GM04504 (cell line): ENCODE measurements around the gene GRK3.

ENCODE experiments used
- DNase-seq: peaks from one replicate; pipeline ENCODE4 v3.0.0-alpha.2; 2012; ENCODE audit warnings: low read depth

Gene GRK3

DNA sequence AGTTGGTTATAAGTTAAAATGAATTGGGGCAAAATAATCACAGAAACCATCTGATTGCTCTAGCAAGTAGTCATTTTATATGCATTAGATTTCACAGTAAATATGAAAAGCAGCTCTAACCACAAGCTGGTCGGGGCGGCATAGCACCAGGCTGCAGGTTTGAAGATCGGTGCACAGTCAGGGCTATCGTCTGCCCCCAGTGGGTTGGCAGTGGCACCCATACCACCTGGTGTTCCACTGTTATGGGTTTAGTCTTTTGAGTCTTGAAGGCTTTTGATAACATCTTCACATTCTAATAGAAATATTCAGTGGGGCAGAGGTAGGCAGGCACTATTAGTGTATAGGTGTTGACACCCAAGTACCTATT is 62.1 kb downstream of the GRK3 start:
- no peak for DNase-seq

DNA sequence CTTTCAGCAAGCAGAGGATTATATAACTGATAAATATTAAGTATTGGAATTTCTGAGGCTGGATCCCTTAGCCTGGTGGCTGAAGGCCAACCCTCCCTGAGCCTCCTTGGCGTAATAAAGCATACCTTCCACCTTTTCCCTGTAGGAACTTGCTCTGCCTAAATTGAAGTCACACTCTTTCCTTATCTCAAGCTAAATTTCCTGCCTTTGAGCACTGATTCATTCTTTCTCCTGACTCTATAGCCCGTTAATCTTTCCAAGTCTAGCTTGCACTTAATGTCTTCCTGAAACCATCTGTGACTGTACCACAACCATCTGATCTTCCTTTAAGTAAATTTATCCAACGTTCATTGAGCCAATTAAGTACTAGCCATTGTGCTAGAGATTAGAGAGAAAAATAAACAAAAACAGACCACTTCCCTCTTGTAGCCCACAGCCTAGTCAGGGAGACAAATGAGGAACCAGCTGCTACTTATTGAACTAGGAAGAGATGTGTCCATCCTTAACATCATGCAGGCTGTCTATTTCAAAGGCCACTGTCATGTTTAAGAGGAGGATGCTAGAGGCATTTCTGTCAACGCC is 62.9 kb downstream of the GRK3 start:
- DNase-seq = no peak

DNA sequence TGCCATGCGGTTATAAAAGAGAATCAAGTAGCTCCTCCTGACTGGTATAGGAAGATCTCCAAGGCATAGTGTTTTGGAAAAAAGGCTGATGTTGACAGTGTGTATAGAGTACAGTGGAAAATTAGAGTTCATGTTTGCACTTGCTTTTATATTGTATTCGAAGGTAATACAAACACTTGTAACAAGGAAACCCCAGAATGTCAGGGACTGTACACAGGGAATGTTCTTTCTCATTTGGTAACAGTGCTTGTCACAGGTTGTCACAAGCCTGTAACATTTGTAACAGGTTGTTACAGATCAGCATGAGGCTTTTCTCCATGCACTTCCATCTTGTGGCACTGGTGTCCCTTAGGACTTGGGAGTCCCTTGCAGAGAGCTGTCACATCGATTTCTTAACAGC is 64.0 kb downstream of the GRK3 start:
- no peak for DNase-seq

DNA sequence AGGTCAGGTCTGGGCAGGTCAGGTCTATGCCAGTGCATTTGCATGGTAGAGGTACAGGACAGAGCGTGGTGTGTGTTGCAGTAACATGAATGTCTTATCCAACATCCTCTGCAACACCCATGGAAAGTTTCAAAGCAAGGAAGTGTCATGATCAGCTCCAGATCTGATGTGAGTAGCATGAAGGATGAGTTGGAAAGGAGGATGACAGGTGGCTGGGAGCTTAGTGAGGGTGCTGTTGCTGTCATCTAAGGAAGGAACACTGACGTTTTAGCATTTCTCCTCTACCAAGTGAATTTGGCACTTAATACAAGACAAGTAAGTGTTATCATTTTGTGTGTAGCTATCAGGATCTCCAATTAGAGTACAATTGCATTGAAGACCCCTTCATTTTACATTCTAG is 65.1 kb downstream of the GRK3 start:
- no peak for DNase-seq

DNA sequence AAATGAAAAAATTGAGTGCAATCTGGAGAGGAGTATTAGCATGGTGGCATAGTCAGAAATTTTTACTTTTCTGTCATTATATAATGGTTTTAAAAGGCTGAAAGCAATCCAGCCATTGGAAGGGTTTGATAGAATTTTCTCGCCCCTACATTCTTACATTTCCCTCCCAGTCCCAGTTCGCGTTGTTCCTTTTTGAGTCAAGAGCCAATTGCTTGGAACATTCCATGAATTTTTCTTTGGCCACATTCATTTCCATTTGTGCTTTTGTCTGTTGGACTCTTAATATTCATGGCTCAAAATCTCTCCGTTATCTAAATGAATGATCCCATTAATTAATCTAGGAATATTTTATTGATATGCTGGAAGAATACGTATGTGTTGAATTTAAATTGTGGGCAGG is 66.0 kb downstream of the GRK3 start:
- no peak for DNase-seq

DNA sequence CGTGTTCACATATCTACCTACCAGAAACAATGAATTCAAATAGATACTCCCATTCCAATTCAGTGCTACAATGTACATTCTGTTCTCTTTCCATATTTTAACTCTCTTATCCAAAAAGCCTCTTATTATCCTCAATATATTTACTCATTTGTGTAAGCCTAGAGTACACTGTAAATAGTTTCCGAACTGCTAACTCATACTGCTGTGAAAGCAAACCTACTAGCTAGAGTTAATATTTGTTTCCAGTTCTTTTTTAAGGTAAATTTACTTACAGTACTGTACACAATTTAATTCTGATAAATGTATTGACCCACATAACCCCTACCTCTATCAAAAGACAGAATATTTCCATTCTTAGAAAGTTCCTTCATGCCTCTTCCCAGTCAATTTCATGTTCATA is 71.8 kb downstream of the GRK3 start:
- no peak for DNase-seq

DNA sequence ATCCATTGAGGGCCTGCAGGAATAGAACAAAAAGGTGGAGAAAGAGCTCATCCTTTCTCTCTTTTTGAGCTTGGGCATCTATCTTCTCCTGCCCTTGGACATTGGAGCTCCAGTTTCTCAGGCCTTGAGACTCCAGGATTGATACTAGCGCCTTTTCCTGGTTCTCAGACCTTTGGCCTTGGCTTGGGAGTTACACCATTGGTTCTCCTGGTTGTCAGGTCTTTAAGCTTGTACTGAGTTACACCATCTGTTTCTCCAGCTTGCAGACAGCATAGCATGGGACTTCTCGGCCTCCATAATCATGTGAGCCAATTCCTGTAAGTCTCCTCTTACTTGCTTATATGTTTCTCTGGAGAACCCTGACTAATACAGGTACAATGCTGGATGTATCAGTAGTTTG is 72.6 kb downstream of the GRK3 start:
- DNase-seq = no peak

DNA sequence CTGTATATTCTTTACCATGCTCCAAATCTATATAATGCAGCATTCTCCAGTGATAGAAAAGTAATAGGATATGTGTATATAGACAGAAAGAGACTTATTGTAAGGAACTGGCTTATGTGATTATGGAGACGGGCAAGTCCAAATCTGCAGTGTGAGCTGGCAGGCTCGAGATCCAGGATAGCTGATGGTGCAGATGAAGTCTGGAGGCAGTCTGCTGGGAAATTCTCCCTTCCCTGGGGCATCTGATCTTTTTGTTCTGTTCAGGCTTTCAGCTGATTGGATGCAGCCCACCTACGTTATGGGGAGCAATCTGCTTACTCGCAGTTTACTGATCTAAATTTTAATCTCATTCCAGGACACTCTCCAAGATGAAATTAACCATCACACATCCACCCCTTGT is 73.2 kb downstream of the GRK3 start:
- no peak for DNase-seq

DNA sequence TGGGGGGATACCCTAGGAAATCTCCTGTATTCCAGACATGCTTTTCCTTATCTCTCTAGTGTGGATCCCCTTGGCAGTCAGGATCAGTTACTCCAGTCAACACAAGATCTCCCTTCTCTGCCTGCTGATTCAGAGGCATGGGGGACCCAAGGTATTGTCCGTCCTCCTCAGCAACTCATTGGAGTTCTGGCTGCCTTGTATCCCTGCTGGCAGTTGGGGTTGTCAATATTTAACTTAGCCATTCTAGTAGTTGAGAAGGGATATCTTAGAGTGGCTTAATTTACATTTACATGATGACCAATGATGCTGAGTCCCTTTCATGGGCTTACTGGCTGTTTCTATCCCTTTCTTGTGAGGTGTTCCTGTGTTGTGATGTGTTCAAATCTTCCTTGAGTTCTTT is 74.2 kb downstream of the GRK3 start:
- no peak for DNase-seq

DNA sequence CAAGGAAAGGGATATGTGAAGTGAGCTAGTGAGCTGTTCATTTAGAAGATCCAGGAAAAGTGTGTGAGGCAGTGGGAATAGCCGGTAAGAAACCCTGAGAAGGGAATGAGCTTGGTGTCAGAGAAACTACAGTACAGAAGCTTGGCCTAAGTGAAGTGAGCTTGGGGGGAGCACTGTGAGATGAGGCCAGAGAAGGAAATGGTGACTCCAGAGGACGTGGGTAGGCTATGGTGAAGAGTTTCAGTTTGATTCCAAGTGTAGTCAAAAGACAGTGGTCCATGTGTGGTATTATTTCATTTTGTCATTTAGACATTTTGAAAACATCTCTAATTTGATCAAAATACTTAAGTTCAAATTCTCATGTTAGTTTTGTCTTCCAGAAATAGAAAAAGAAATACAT is 77.2 kb downstream of the GRK3 start:
- no peak for DNase-seq

DNA sequence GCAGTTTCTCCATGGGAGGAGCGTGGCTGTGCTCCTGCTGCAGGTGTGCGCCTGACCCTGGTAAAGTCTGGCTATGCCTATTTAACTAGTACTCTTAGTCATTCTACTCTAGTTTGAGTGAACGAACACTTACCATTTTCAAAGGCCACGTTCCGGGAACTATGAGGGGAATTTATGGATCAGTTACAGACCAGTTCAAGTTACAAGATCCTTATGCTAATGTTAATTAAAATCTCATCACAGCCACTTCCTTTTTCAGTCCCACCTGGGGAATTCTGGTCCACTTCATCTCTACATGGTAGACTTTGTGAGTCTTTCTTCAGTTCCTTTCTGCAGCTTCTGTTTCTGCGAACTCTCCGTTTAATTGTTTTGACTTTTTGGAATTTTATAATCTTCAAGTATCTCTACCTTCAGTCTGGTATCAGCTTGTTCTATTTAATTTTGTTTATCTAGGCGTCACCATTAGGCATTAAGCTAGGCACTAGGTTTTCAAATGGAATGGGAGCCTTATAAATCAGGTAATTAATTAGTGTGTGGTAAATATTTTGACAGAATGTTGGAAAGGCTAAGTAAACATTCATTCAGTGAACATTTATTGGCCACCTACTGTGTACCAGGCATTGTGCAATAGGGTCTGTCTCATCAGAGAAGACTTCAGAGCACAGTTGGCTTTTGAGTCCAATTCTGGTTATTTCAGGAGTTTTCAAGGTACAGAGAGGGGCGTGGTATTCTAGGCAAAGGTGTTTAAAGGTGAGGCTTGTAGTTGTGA is 78.9 kb downstream of the GRK3 start:
- DNase-seq = no peak

DNA sequence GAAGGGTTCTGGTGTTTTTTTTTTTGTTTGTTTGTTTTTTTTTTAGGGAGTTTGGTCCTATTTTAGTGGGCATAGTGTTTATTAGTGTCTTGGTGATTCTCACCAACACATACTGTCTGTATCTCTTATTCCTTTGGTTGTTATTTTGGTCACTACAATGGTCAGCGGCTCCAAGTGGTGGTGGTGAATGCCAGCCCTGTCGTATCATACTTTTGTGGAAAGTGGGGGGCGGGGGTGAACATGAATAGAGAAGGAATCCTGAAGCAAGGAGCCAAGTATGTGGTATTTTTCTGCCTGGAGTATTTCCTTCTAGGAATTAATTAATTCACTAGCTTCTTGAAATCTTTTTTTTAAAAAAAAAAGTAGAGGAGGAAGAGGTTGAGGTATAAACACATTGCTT is 79.6 kb downstream of the GRK3 start:
- no peak for DNase-seq

DNA sequence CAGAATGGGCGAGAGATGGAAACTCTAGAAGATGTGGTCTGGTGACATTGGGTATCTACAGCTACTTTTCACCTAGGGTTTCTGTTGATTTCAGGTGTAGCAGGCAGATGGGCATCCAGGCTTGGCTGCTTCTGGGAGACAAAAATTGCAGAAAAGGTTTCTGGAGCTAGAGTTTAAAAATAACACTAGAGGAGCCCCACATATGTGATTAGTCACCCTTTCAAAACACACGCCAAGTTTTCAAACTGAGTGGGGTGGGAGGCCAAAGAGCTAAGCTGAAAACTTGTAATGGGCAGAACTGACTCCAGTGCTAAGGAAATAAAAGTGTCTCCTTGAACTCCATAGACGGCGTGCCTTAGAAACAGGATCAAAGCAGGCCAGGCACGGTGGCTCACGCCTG is 80.8 kb downstream of the GRK3 start:
- DNase-seq = no peak

DNA sequence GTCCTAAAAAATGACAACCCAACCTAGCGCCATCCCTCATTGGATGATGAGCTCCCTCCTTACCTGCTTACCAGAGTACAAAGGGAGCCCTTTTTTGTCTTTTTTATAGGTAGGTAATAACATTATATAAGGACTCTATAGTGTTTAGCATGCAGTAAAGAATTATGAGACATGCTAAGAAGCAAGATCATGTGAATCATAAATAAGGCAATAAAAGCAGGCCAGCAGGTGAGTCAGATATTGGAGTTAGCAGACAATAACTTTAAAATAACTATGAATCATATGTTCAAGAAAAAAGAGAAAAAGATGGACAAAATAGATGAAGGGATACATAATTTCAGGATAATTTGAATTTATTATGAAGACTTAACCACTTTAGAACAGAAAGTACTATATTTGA is 81.5 kb downstream of the GRK3 start:
- DNase-seq = no peak

DNA sequence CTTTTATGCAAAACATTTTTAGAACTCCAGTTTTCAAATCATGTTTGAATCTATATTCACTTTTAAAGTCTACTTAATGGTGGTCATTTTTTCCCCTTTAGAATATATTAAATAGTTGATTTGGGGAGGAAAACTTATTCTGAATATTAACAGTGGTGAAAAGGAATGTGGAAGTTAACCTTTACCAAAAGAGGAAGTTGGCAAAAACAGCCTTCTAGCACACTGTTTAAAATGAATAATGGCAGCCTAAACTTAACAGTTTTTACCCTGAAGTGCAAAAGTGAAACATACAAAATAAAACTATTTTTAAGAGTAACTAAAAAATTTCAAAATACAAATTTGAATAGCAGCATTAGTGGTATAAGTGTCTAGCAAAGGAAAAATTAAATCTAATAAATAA is 86.4 kb downstream of the GRK3 start:
- DNase-seq = no peak

DNA sequence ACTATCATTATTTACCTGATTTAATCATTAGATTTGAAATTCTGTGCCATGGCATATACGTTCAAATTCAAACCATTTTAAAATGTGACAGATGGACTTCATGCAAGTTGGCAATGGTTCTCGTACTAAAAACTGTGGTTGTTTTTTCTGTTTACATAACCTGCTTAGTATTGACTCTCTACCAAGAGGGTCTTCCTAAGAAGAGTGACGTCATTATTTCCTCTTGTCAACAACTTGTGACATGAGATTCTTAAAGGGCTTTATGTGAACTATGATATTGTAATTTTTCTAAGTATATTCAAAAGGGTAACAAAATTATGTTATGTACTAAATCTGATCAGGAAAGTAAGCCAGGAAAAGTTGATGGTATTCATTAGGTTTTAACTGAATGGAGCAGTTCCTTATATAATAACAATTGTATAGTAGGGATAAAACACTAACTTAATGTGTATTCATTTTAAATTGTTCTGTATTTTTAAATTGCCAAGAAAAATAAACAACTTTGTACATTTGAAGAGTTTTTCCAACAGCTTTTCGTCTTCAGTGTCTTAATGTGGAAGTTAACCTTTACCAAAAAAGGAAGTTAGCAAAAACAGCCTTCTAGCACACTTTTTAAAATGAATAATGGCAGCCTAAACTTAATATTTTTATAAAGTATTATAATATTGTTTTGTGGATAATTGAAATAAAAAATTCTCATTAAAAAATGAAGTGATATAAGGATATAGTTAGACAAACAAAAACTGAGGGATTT is 87.0 kb downstream of the GRK3 start:
- DNase-seq = no peak

DNA sequence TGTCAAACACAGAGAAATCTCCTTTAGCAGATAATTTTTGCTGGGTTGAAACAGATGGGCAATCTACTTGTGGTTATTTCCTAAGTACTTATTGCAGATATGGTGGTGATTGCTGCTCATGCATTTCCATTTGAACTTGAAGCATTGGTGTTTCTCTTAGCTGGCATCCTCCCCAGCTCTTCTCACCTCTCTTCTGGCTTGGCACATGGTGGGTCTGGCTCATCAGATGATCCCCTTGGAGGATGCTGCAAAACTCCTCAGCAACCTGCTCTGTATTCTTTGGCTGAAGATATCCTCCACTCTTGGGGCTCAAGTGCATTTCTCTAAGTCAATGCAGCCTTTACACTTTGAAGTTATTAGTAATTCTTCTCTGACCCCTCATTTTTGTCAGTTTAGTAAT is 90.2 kb downstream of the GRK3 start:
- DNase-seq = no peak

DNA sequence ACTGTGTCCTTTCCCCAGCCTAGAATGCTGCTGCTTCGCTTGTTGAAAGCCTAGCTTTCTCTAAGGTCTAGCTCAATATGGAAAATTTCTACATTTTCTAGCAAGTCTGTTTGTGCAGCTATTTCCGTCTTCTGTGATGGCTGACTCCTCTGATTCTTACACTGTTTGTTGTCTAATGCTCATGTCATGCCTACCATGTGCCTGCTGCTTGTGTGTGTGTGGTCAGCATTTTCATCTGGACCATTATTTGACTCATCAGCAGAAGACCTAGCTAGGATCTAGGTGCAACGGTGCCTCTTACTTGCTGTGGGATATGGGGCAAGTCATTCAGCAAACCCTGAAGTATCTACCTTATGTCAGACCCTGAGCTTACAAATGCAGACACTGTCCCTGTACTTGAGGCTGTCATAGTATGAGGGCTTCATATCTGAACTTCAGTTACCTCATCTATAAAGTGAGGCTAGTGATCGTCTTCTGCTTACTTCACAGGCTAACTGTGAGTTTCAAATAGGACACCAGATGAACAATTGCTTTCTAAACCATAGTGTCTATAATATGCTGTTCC is 91.0 kb downstream of the GRK3 start:
- DNase-seq = no peak

DNA sequence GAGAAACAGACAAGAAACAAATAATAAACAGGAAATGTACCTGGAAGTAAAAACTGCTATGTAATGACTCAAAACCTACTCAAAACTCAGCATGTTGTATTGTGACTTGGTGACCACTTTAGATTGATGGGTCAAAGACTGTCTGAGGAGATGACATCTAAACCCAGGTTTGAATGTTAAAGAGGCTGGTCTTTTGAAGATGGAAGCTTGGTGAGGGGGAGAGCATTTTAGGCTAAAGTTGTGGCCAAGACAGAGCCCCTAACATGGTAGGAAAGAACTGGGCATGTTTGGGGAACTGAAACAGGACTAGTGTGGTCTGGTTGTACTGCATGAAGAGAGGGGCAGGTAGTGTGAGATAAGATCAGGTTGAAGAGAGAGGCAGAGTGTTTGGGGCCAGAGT is 92.2 kb downstream of the GRK3 start:
- no peak for DNase-seq

DNA sequence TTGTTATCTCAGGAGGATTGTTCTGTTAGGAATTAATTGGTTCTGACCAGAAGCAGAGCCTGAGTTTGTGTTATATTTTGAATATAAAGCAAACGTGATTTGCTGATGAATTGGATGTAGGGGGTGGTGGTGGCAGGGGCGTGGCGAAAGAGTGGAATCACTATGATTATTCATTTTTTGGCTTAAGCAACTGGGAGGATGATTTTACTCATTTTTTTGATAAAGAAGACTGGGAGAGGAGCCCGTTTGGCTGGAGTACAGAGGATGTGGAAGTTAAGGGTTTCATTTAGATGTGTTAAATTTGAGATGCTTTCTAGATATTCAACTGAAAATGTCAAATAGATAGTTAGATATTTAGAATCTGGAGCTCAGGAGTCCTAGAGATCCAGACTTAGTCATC is 94.2 kb downstream of the GRK3 start:
- no peak for DNase-seq

DNA sequence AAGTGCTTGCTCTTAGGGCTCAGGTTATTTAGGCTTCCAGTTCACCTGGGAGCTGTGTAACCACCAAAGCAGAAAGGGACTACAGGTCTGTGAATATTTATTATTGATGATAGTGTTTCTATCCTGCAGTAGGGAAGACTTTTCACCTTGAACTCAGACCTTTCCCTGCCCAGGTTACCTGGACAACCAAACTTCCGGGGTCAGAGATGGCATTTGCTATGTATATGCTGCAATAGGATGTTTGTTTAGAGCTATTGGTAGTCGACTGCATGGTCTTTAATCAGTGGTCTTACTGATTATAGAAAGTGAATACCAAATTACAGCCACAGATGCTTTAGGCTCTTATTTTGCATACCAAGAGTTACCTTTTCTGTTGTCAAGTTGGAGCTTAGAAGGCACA is 94.9 kb downstream of the GRK3 start:
- no peak for DNase-seq

DNA sequence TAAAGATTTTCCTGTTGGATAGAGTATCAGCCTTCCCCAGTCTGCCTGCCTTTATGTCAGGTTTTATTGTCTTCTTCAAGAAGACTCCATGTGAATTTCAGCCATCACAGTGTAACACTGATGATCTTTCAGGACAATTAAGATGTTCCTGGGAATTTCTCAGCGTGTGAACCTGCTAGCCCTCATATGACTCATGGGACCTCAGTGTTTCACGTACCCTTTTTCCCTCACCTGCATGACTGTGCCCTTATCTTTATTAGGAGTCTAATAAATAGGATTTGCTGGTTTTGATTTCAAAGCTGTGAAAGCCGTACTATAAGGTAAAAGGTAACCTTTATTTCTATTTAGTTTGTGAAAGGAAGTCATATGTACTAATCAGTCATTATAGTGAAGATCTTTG is 95.9 kb downstream of the GRK3 start:
- no peak for DNase-seq

DNA sequence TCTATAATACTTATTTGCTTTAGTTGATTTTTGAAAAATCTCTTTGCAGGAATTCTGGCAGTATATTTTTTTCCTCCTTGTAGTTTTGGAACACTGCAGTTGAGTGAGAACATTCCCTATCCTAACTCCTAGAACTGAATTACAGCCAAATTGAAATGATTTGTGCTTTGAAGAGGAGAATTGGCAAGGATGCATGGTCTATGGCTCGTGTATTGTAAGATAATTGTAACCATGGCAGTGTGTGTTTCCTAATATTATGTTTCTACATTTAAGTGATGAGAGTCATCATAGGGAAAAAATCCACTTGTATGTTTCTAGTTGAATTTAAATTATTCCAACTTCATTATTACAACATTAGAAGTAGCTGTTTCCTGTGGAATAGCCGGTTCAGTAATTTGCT is 96.6 kb downstream of the GRK3 start:
- no peak for DNase-seq
